ENCODE data around the gene MUC4.

GRCh38 chr3:195847055-195847950, 35.6 kb upstream of the MUC4 start:
- TF ChIP-seq POLR2A (IDR thresholded peaks at IDR 0.05) (no peak), CTCF (IDR thresholded peaks at IDR 0.05) (no peak)

Measured in upper lobe of left lung (tissue), 4 donors.